GM21723 (cell line): Measurements from ENCODE around the gene RETREG2.

Experiments used
- ATAC-seq: cut with Tn5 transposase; IDR thresholded peaks from one replicate; pipeline ENCODE4 v1.9.1; 2021; ENCODE audit warnings: mild to moderate bottlenecking, moderate library complexity; ENCODE audit not compliant: unreplicated experiment

The RETREG2 gene, protein sequence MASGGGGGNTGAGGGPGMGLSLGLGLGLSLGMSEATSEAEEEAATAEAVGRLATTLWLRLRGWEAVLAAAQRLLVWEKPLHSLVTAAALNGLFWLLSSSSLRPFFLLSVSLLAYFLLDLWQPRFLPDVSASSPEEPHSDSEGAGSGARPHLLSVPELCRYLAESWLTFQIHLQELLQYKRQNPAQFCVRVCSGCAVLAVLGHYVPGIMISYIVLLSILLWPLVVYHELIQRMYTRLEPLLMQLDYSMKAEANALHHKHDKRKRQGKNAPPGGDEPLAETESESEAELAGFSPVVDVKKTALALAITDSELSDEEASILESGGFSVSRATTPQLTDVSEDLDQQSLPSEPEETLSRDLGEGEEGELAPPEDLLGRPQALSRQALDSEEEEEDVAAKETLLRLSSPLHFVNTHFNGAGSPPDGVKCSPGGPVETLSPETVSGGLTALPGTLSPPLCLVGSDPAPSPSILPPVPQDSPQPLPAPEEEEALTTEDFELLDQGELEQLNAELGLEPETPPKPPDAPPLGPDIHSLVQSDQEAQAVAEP

DNA sequence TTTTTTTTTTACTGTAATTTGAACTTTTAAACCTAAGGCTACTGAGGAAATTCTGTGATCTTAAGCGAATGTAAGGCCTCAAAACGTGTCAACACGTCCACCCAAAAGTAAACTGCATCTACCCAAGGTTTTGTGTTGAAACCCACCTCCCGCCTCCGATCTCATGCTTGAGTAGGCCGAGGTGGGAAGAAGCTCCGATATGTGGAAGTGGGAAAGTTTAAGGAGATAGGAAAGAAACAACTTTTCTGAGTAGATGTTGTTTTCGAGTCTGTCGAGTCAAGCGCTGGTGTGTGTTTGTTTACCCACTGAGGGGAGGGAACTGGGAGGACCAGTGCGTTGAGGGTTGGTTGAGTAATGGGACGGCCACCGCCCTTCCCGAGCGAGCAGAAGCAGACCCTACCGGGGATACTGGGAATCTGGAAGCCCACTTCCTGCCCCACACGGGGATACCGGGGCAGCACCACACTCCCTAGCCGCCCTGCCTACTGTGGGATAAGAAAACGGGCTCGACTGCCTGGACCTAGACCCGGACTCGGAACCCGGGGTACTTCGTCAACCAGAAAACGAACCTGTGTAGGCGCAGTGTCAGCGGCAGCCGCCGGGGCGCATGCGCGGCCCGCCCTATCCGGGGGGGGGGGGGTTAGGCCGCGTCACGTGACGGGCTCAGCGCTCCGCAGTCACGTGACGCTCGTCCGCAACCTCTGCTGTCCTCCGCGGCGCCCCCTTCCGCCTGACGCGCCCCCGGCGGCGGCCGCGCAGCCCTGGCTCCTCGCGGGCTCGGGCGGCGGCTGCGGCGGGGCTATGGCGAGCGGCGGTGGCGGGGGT lies at the start of gene RETREG2:
Gene RETREG2 (plus strand): TSS at position 724 of the 825 bp plus-strand sequence. CDS start 78 bp downstream, at position 802.
- ATAC-seq: peak; percentile 39

DNA sequence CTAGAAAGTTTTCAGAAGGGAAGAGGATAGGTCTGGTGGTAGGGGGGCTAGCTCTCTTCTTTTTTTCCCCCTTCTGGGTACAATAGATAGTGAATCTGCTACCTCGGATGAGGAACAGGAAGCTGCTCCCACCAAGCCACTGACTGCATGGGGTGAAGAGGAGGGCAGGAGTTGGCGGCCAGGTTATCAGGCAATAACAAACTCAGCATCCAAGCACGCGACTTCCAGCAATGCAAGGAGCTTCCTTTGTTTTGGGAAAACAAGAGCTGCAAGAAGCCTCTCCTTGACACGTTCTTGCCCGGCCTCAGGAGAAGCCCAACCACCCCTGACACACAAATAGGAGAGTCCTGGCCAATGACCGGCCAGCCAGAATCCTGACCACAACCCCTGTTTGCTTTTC lies 49.7 kb upstream of the RETREG2 start:
- no peak for ATAC-seq

DNA sequence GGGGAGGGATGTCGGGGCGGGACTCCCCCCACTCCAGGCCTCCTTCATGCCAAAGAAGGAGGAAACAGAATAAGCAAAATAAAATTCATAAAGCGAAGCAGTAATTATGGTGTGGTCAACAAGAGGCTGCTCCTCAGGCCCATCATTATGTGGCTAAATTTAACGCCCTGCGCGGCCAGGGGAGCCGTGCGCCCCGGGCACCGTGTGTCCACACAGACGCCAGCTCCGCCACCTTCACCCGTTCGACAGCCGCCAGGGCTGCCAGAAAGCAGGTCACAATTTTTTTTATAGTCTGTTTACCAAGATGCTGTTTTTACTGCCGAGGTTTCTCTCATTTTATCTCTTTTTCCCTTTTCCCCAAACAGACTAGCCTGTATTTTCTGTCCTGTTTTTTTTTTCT lies 48.5 kb upstream of the RETREG2 start:
- no peak for ATAC-seq

DNA sequence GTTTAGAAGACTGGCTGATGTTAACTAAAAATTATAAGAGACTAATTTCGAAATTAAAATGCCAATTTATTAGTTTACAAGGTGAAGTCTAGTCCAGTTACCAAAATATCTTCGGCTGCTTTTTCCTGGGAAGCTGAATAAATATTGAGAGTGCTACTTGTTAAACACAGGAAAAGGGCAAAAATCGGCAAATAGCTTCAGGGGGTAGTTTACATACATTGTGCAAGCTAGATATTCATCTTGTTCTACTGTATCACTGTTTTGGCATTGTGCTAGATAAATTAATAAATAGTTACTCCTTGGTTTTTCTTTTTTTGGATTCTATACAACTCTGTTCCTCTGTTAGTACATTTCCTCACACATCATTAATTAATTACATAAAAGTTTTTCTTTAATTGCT lies 46.7 kb upstream of the RETREG2 start:
- no peak for ATAC-seq

DNA sequence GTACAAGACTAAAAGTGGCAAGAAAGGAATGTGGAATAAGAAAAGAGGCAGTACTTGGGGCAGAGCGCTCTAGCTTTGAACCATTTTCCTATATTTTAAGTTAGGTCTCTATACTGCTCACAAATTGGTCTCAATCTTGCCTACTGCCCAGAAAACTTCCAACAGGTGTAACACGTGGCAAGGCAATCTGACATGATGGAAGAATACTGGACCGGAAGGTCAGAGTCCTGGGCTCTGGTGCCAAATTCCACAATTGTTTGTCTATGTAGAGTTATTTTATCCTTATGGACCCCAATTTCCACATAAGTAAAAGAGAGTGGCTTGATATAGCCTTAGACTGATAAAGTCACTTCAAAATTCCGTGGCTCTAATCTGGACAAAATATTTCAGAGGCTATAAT lies 46.3 kb upstream of the RETREG2 start:
- ATAC-seq: no peak

DNA sequence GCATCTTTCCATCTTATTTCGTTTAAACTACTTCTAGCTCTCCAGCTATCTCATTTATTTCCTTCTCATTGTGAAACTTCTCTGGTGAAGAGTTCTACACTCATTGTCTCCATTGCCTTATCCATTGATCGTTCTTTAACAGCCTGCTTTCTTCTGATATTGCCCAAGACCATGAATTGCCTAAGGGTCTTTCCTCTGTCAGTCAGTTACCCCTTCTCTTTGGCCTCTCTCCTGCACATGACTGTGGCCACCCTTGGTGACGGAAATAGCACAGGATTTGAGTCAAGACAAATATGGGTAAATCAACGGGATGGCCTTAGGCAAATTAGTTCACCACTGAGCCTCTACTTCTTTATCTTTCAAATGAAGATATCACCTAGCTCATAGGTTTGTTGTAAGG lies 44.1 kb upstream of the RETREG2 start:
- no peak for ATAC-seq

DNA sequence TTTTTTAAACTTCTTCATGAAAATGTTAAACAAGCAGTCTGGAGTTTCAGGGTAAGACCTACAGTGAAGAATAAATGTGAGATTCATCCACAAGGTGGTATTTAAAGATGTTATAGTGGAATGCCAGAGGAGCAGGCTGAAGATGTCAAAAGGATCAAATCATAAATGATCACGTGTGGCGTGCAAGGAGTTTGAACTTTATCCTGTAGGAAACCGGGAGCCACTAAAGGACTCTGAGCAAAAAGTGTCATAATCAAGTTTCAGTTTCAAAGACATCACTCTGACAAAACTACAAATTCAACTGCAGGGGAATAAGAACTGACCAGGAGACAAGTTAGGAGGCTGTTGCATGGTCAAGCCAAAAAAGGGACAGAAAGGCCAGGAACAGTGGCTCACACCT lies 37.4 kb upstream of the RETREG2 start:
- no peak for ATAC-seq

DNA sequence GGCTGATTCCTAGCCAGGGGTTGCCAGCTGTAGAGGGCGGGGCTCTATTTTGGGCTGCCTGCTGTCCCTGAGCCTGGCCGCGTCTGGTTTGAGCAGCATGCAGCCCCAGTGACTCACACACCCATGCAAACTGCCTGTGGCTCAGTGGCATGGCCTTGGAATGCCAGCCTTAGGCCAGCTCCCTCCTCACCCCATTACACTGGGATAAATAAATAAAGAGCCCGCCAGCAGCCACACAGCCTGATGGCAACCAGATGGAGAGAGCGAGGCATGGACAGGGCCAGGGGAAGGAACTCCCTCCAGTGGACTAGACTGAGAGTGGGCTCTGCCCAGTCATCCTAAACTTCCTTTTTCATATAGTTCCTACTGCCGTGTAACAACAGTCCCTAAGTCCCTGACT lies 35.7 kb upstream of the RETREG2 start:
- no peak for ATAC-seq

DNA sequence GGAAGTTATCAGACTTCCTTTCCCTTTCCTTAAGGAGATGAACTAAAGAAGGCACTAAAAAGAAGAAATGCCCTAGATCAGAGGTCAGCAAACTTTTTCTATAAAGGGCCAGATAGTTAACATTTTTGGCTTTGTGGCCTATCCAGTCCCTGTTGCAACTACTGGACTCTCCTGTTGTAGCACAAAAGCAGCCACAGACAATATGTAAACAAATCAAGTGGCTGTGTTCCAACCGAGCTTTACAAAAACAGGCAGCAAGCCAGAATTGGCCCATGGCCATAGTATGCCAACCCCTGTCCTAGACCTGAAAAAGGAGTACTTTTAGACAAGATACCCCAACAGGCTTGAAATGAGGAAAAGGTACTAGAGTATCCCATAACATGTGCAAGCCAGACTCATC lies 28.4 kb upstream of the RETREG2 start:
- ATAC-seq: no peak

DNA sequence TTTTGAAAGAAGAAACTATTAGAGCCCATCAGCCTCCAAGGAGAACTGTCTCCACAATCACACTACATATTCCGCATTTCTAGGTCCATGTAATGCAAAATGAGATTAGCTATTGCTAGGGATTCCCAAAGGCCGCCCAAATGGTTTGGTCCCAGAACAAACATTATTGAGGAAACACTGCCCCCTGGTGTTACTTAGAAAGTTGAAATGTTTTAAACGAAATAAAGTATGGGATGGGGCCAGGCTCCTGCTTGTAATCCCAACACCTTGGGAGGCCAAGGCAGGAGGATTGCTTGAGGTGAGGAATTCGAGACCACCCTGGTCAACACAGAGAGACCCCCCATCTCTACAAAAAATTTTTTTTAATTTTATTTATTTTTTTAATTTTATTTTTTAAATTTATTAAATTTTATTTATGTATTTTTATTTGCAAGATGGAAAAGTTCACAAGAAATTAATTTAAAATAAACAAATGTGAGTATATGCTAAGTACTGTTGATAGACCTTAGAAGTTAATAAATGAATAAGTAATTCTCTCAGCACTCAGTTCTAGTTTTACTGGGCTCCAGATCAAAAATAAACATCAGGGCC lies 22.9 kb upstream of the RETREG2 start:
- ATAC-seq: no peak

DNA sequence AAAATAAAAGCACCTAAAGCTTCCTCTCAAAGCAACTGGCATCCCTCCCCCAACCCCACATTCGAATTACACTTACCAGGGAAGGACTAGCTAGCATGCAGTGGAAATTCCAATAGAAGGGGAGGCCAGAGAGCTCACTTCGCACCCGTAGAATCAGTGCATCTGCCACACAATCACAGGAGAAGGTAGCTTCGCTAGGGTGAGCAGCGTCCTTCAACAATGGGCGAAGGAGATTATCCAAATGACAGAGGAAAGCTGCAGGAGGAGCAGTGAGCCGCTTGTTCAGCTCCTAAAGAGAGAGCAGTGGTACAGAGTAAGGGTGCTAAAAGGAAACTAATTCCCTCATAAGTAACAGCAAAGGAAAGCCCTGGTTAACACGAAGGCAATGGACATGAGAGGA lies 20.7 kb upstream of the RETREG2 start:
- ATAC-seq: no peak

DNA sequence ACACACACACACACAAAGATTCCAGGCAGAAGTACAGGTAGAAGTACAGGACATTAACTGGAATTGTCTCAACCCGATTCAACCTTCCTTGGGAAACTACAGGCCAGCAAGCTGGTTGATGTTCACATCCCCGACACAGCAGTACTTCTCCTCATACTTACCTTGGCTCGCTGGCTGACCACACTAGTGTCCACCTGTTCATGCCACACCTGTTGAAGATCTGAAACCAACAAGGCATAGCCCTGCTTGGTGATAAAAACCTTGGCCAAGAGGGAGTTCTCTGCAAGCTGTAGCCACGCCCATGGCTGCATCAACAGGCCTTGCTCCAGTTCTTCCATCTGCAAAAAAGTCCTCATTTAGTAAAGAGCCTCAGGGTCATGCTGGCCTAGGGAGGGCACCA lies 20.1 kb upstream of the RETREG2 start:
- no peak for ATAC-seq

DNA sequence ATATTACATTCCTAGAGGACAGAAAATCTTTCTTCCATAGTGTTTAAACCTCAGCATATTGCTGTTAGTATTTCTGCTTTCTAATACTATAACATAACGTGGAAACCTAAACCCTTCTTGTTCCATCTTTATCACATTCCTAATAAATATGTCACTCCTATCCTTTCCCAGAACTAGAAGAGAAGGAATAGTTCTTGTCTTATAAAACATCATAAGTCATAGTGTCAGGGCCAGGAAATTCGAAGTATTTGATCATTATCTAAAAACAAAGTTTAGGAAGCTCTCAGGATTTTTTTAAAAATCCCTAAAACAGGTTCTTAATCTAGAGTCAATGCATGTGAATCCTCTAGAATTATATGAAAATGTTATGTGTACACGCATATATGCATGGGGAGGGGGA lies 19.5 kb upstream of the RETREG2 start:
- ATAC-seq: no peak

DNA sequence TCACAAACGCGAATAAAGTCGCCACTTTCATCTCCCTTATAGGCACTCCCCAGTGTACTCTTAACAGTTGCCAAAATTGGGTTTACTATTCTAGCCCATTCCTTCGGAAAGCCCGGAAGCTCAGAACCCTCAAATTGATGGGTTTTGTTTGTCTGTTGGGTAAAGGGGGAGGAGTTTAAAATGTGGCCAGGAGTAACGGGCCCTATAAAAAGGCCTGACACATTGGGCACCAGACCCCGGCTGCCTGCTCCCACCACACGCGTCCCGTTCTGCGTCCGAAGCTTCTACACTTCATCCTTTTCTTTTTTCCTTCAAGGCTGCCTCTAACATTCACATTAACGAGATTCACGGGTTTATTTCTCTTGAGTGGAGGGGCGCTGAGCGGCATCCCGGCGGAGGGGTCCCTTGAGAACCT lies 18.3 kb upstream of the RETREG2 start:
- ATAC-seq: no peak

DNA sequence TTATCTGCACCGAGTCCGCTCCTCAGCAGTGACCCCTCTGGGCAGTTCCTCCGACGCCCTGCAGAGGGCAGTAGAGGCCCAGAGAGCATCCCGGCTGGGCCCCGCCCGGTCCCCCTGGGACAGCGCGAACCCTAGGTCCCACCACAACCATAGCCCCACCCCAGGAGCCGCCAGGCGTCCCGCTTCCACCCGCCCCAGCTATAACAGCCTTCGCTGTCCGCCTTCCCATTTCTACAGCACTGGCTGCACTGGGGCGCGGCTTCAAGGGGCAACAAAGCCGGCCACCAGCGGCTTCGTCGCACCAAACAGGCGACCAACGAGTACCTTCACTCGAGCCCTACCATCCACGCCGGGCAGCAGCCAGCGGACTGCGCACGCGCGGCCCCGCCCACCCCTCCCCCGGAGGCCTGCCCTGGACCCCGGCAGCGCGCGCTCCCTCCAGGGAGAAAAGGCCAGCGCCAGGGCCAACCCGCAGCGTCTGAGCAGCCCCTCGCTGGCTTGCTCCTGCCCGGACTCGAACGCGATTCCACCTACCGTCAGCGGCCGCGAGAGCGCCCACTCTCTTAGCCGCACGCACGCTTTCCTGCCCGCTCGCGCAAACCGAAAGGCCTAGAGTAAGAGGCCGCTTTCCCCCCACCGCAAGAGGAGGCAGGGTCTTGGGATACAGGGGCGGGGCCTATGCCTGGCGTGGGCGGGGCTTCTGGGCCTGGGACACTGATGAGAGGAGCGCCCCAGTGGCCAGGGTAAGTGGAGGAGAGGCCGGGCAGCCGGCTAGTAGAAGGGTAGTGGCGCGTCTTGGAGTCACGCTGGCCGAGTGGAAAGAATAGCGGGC lies 17.7 kb upstream of the RETREG2 start, which contains the start of gene NHEJ1:
Gene NHEJ1 (minus strand): TSS at position 630 of the 832 bp plus-strand sequence. CDS start 2,453 bp downstream, outside the sequence.
- peak; percentile 93 for ATAC-seq

DNA sequence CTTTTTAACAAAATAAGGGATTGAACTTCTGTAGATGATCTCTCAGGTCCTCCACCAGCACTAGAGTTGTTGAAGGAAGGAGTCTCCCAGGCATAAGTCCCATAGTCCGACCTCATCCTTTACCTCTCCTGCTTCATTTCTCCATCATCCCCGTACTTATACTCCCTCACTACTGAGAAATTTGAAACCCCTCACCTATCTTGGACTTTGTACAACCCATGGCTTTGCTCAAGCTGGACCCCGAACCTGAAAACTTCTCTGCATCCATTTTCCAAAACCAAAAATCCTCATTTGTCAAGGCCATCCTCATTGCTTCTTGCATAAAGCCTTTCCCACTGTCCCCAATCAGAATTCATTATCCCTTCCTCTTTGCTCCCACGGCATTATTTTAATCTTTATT lies 17.0 kb upstream of the RETREG2 start:
- ATAC-seq: no peak

DNA sequence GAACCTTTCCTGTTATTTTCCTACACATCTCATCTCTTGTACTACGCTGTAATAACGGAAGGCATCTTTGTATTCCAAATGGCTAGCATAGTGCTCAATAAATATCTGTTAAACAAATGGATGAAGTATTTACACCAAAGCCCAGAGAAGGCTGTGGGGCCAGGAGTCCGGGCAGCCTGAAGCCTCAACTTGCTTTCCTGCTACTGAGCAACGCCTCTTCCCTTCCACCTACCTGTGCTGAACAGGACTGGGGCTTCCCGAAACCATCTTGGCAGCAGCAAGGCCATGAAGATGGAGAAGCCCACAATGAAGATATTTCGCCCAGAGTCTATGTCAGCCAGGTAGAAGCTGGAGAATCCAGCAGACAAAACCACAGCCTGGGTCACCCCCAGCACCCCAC lies 14.9 kb upstream of the RETREG2 start:
- no peak for ATAC-seq

DNA sequence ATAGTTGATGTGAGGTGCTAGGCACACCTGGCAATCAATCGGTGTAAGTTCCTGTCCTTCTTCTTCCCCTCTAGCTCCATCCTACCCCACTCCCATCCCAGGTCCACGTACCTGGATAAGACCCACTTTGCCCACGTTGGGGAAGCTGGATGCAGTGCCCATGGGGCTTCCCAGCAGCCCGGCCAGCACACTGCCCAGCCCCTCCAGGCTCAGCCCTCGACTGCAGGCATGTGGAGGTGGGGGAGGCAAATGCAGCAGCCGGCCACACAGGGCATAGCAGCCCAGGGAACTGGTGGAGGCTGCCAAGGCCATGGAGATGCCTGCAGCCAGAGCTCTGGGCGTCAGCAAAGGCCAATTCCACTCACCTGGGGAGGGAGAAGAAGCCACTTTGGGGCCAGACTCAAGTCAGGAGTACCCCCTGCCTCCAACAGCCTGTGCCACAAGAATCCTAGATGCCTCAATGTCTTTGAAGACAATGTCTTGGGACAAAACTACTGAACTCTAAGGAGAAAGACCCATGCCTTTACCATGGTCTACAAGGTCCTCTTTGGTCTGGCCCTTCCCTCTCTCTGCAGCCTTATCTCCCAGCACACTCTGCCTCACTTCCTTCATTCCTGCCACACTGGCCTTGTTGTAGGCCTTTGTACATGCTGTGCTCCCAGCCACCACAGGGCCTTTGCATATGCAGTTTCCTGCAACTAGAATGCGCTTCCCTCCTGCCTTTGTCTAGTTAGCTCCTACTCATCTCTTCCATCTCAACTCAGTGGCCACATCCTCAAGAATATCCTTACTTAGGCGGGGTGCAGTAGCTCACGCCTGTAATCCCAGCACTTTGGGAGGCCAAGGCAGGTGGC lies 12.8 kb upstream of the RETREG2 start:
- ATAC-seq: no peak

DNA sequence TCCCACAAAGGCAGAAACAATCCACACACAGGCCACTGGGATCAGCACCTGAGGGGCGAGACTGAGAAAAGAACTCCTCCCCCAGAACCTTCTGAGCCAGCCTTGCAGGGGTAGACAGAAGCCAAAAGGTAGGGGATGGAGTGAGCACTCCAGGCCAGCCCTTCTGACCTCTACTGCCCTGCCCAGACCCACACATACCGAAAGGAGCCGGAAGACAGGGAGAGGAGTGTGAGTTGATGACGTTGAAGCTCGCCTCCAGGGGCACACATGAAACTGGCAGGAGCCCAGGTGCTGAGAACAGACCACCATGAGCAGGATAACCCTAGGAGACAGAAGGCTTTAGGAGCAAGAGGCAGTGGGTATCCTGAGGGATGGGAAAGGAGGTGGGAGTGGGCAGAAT lies 10.1 kb upstream of the RETREG2 start:
- no peak for ATAC-seq

DNA sequence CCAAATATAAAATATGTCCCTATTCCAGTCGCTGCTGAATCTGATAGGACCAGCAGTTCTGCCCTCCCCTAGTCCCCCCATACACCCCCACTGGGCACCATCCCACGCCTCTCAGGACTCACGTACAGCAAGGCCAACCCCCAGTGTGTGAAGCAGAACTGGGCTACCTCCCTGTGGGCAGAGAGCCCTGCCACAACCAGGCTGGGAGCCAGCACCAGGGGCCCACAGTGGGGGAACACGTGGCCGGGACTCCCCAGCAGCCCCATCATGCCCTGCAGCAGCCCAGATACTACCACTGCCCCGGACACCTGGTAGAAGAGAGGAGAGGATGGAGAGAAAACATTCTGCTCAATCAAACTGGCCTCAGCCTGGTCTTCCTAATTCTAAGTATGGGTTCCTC lies 9.5 kb upstream of the RETREG2 start:
- no peak for ATAC-seq
